Measurements from ENCODE around the gene PSTPIP1.

The PSTPIP1 gene

DNA sequence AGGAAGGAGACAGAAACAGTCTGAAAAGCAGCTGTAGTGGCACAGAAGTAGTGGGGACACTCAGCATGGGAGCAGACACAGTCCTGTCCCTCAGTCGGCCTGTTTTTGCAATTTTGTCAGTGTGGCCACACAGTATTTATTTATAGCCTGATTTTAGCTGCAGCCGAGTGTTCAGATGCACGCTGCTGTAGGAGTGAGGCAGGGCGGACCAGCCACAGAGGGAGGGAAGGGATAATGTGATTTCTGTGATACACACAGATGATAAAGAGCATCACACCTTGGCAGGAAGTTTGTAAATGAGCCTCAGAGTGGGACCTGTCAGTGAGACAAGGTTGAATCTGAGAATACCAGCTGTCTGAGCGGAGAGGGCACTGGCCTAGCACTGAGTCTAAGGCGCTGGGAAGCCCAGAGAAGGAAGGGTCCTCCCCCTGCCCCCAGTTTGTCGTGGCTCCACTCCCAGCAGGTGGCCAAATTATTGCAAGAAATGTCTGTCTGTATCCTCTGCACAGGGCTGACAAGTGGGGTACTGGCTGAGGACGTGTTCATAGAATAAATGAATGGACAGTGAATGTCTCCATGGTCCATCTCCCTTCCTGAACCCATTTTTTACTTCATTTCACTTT, 3.8 kb downstream of the PSTPIP1 start:
- DNase-seq (ENCODE audit: low spot score), result no peak

DNA sequence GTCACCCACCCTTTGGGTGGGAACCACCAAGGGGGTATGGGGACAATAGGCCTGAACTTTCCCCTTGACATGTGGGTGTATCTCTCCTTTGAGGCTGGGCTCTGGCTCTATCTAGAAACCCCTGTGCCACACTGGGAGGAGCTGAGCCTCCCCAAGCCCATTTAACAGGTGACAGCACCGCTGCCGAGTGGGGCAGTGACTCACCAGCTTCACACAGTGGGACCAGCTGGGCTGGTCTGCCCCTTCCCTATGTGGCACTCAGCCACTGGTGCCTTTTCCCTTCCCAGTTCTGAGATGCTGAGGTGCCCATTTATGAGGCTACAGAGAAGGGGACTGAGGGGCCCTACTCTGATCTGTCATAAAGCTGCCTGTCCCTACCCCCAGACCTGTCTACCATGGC, 5.1 kb downstream of the PSTPIP1 start:
- no peak for DNase-seq (ENCODE audit: low spot score)

DNA sequence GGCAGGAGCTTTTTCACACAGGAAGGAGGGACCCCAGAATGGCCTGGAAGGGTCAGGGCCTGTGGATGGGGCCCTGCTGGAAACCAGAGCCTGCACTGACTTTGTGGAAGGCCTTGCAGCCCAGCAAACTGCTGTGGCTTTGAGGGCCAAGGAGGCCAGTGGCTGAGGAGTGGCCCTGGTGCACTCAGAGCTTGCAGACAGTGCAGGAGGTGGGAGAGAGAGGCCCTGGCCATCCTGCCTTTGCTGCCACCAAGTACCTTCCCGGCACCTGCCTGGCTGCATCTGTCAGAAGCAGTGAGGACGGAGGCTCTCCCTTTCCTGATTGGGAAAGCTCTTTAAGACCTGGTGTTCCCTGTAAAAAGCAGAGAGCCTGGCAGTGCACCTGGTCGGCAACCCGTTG, 6.4 kb downstream of the PSTPIP1 start:
- no peak for DNase-seq (ENCODE audit: low spot score)

GRCh38 chr15:77001966-77002365, 7.0 kb downstream of the PSTPIP1 start:
- DNase-seq (ENCODE audit: low spot score), result no peak

- no peak for DNase-seq (ENCODE audit: low spot score)
Observed at GRCh38 chr15:77002436-77002835, 7.5 kb downstream of the PSTPIP1 start.

DNA sequence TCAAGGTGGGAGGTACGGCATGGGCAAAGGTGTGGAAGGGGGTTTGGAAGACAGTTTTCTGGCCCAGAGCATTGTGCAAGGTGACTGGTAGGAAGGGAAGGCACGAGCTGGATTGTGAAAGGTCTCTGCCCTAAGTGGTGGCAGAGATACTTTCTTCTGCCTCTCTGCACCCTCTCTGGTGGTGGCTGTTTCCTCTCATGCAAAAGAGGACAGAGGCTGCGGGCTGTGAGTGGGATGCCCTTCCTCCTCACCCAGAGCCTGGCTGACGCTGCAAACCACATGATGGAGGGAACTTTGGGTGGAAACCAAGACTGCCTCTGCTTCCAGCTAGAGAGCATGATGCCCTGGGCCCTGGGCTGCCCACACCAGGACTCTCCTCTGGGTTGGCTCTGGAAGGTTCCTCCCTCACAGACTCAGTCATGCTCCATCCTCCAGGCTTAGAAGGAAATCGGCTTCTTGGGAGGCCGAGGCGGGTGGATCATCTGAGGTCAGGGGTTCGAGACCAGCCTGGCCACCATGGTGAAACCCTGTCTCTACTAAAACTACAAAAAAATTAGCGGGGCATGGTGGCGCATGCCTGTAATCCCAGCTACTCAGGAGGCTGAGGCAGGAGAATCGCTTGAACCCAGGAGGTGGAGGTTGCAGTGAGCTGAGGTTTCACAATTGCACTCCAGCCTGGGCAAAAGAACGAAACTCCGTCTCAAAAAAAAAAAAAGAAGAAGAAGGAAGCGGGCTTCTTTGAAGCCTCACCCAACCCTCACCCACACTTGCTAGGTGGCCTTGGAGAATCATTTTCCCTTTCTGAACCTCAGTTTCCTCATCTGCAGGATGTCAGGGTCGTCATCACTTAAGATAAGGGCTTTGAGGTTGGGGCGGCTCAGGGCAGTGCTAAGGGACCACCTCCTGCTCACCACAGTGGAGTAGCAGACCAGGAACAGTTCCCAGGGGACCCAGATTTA, 8.3 kb downstream of the PSTPIP1 start:
- DNase-seq (ENCODE audit: low spot score), result no peak

DNA sequence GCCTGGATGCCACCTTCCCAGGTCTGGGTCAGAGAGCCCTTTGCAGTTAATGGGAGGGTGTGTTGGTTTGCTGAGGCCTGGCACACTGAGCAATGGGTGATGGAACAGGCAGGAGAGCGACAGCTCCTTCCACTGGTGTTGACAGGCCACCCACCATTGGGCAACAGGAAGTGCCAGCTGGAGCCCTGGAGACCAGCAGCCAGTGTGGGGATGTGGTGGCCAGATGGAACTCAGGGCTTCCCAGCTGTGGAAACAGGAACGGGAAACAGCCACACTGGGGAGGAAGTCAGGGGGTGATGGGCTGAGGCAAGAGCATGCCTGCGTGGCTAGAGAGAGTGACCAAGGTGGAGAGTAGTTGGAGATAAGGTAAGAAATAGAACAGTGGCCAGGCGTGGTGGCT, 9.3 kb downstream of the PSTPIP1 start:
- DNase-seq (ENCODE audit: low spot score), result no peak

DNA sequence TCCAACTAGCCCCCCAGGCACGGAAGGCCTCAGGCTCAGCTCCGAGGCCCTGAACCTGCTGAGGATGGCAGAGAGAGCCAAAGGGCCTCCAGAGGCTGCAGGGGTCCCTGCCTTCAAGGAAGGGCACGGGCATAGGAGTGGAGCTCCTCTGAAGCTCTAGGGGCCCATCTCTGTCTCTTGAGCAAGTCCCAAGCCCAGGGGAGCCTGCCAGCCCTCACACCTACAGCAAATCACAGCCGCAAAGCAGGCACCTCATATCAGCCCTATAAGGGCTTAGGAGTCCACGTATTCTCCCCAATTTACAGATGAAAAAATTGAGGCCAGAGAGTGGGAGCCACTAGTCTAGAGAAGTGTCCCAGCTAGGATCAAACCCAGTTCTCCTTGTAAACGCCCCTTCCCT, 14.2 kb downstream of the PSTPIP1 start:
- DNase-seq (ENCODE audit: low spot score), result no peak

GRCh38 chr15:77009646-77010311, 14.9 kb downstream of the PSTPIP1 start:
- peak; percentile 39 for DNase-seq (ENCODE audit: low spot score)

DNA sequence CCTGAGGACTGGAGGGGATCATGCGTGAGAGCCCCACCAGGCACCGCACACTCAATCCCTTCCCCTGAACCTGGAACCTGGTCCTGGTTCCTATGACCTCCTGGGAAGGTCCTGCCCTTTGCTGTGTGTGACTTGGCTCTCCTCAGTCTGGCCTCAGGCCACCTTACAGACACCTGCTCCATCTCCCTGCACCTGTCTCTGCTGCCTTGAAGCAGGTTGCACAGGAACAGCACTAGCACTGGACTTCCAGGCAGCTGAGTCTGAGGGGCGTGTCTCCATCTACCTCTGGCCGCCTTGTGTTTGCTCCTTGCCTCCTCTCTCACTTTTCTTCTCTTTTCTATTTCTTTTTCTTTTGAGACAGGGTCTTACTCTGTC, 15.4 kb downstream of the PSTPIP1 start:
- DNase-seq (ENCODE audit: low spot score), result no peak

GRCh38 chr15:77010857-77011256, 15.9 kb downstream of the PSTPIP1 start:
- no peak for DNase-seq (ENCODE audit: low spot score)

- no peak for DNase-seq (ENCODE audit: low spot score)
Observed at GRCh38 chr15:77012117-77012712, 17.3 kb downstream of the PSTPIP1 start.

DNA sequence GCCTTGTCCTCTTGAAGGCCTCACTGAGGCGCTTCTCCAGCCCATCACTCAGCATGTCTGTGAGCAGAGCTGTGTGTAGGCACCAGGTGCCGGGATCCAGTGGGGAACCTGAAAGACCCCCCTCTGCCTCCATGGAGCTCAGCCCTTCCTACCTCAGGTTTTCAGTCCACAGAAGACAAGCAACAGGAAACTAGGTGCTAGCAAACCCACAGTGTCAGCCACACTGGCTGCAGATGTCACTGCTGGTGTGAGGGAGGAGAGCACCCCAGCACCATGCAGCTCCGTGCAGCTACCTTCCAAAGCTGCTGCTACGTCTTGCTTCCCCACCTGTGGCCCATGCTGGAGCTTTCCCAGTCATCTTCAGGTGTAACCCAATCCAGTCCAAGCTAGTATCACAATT, 17.9 kb downstream of the PSTPIP1 start:
- no peak for DNase-seq (ENCODE audit: low spot score)

GRCh38 chr15:77013776-77014131, 18.8 kb downstream of the PSTPIP1 start:
- DNase-seq (ENCODE audit: low spot score), result peak; percentile 31

DNA sequence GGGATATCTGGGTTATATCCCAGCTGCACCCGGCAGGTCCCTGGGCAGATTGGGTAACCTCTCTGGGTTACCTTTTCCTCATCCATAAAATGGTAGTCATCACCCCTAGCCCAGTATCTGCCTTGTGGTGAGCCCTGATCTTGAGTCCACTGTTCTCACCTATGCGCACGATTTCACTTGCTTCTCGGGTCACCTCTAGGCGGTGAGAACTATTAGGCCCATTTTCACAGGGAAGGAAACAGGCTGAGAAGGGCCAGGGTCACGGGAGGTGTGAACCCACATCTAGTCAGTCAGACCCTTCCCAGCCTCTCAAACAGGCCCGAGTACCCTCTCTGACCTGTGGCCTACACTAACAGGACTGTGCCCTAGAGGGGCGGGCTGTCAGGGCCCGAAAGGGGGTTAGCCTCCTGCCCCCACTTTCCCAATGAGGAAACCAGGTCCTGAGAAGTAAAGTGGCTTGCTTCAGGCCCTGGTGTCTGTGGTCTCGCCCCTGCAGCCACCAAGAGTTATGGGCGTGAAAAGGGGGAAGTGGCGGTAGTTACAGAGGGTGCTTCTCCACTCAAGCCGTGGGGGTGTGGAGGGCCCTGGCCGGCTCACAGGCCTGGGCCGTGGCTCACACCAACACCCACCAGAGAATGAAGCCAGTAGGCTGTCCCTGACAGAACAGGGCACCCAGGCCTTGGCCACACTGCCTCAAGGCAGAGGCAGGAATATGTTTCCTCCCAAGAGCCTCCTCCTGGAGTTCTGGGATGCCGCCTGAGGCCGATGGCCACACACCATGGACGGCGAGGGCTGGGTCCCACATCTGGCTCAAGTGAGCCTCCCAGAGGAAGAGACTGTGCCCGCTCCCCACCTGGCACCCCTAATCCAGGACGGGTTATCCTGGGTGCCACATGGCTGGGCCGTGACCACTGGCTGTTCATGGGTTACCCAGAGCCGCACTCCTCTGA, 19.5 kb downstream of the PSTPIP1 start:
- no peak for DNase-seq (ENCODE audit: low spot score)

DNA sequence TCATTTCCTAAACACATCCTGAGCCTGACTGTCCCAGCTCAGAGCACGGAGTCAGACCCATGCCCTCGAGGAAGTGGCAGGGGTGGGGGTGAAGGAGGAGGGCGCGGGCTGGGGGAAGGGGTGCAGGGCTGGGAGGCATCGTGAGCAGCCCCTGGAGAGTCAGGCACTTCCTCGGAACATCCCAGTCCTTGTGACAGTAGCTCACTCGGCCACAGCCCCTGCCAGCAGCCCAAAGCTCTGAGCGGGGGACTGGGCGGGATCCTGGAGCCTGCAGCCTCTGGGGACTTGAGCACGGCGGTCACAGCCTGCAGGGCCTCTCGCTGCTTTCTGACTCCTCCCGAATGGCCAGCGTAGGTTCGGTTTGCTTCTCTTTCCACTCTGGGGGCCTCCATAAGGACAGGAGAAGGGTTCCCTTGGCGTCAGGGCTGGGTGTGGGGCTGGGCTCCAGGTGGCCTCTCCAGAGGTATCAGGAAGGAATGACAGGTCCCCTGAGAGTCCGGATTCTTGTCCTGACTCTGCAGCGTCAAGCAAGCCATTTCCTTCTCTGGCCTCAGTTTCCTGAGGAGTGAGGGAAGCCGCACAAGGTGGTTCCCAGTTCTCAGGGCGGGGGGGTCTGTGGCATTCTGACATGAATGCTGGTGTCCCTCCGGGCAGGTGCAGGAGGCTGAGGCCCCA, 20.9 kb downstream of the PSTPIP1 start:
- DNase-seq (ENCODE audit: low spot score), result no peak

DNA sequence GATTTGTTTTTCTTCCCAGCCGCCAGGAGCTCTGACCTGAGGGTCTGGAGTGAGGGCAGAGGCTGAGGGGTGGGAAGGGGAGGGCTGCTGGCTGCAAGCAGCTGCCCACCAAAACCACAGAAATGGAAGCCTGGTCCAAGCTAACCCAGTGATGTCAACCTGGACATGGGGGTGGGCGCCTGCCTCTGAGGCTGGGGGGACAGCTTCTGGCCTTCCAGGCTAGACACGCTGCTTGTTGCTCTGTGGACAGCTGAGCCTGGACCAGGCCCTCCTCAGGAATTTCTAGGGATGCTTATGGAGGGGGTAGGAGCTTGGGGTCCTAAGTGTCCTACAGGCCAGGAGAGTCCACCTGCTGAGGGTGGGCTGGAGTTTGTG, 21.4 kb downstream of the PSTPIP1 start:
- DNase-seq (ENCODE audit: low spot score), result no peak

GRCh38 chr15:77017091-77017660, 22.2 kb downstream of the PSTPIP1 start:
- no peak for DNase-seq (ENCODE audit: low spot score)

DNA sequence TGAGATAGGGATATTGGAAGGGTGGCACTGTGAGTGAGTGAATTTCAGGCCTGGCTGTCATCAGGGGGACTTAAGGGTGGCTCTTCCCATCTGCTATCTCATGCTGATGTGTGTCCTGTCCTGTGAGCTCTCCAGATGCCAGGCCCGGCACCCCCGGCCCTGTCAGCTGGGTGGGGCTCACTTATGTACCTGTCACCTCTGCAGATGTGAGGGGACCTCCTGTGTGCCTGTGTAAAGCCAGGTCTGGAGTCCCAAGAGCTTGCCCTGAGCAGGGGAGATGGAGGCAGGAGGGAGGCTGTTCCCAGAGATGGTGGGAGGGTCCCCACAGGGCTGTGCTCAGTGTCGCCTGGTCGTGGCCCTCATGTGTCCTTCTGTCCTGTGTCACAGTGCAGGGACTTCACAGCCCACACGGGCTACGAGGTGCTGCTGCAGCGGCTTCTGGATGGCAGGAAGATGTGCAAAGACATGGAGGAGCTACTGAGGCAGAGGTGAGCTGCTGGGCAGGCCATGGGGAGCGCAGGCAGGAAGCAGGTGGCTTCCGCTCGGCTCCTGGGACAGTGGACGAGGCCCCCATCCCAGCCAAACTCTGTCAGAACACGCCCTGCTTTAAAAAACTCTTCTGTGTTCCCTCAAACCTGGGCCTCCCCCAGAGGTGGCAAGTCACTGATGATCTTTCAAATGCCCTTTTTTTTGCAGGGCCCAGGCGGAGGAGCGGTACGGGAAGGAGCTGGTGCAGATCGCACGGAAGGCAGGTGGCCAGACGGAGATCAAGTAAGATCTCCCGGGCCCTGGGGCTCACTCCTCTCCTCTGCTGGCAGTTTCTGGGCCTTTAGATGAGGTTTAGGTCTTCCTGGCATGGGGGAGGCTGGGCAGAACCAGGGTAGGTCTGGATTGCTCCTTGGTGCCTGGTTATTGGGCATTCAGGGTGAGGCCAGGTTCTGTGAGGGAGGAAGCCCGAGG, 23.1 kb downstream of the PSTPIP1 start:
- DNase-seq (ENCODE audit: low spot score), result no peak
